Pancreas (tissue), 10 donors: Measurements from ENCODE around the gene IFITM5. TPM values are rescaled to one million over a fixed set of nuclear protein-coding genes. Genes with fewer than 3 reads are reported as not detected.
"Not testable (repeated sequence)": the region's sequence is repeated elsewhere in the genome, so short reads cannot be mapped to it uniquely, and the experiment has no call there.

Experiments
- ATAC-seq, 4 donors: fragments of 200-7000 bp; cut with Tn5 transposase; one replicate each; pipeline versions ENCODE4 v1.8.0 to v1.9.1; 2020; ENCODE audit warnings: mild to moderate bottlenecking in 4 of 4, moderate library complexity in 4 of 4
- DNase-seq, 6 donors: peaks; one replicate each; pipeline ENCODE4 v3.0.0-alpha.2; 2020
- FAIRE-seq: peaks from 2 replicates; lab custom pipeline; 2012; peaks lifted over from hg19 to GRCh38; lab: Jason Lieb, UNC
- H3K27ac ChIP-seq, 4 donors: fragments of 200-600 bp; sonication (generic); 1 replicate in 3 of 4; 2 replicates in 1 of 4; pipeline versions ENCODE4 v1.5.0 to v1.8.0; 2020
- H3K27me3 ChIP-seq, 4 donors: fragments of 200-600 bp; one replicate each; pipeline ENCODE4 v1.8.0; 2021
- H3K36me3 ChIP-seq, 3 donors: fragments of 200-600 bp; sonication (generic) in 1 of 3; one replicate each; pipeline versions ENCODE4 v1.5.0 to v1.8.0; 2020 to 2021
- H3K4me1 ChIP-seq, 3 donors: fragments of 200-600 bp; one replicate each; pipeline ENCODE4 v1.8.0; 2021
- H3K4me3 ChIP-seq, 4 donors: fragments of 200-600 bp; sonication (generic) in 2 of 4; one replicate each; pipeline versions ENCODE4 v1.5.0 to v1.8.0; 2020 to 2021
- H3K9me3 ChIP-seq, 4 donors: fragments of 200-600 bp; one replicate each; pipeline ENCODE4 v1.8.0; 2021
- WGBS, 2 donors: extraction: QIAGEN DNeasy Blood & Tissue Kit; methylation state at CpG; one replicate each; pipeline ENCODE4 v1.1.7; 2013; 5-methylcytosine and 5-hydroxymethylcytosine counted together
- intact Hi-C, 3 donors: fragments of 100-400 bp; cut with DNase I; formaldehyde crosslinking; loops; one replicate each; pipeline versions ENCODE4 v1.11.1 to v1.14.2; 2022
- polyA plus RNA-seq, 2 donors: library from polyadenylated mRNA; stranded (reverse); fragments of 200-250 nt; gene quantifications; one replicate each; pipeline ENCODE4 v1.2.3, GENCODE V29; 2013
- total RNA-seq, 6 donors: library from RNA; stranded (reverse); fragmentation: NEBNext Ultra II Directional in 4 of 6; extraction: Animal tissue kit (Norgen Biotek cat#: 25700) in 4 of 6; gene quantifications; one replicate each; pipeline versions ENCODE4 v1.2.1 to v1.2.4, GENCODE V29; 2021 to 2023
- TF ChIP-seq, protein P1 (sequence below), 4 donors: fragments of 200-600 bp; sonication (generic) in 3 of 4; IDR thresholded peaks; one replicate each; pipeline versions ENCODE4 v1.5.0 to v1.8.0; 2021; ENCODE audit warnings: antibody characterized with exemption in 4 of 4
- donor health status: healthy with polysubstance abuse.
- donor health status: DM: no; HTN: no; CAD: no; lungs with moderate emphysema.
- donor health status: DM: no; HTN: no; CAD: no.
- donor health status: control.
- donor health status: control.
- donor health status: Bipolar disorder and iron deficiency.
- donor health status: DM: yes; HTN: yes; CAD: no.
- donor health status: DM: no; HTN: no; CAD: no.
- donor health status: DM: no; HTN: no; CAD: no.
- donor health status: DM: yes; HTN: yes; CAD: no.

IFITM5 gene
- total and polyA plus RNA-seq, 8 donors, result 0.56 to 1.2 TPM; not detected in 6

DNA sequence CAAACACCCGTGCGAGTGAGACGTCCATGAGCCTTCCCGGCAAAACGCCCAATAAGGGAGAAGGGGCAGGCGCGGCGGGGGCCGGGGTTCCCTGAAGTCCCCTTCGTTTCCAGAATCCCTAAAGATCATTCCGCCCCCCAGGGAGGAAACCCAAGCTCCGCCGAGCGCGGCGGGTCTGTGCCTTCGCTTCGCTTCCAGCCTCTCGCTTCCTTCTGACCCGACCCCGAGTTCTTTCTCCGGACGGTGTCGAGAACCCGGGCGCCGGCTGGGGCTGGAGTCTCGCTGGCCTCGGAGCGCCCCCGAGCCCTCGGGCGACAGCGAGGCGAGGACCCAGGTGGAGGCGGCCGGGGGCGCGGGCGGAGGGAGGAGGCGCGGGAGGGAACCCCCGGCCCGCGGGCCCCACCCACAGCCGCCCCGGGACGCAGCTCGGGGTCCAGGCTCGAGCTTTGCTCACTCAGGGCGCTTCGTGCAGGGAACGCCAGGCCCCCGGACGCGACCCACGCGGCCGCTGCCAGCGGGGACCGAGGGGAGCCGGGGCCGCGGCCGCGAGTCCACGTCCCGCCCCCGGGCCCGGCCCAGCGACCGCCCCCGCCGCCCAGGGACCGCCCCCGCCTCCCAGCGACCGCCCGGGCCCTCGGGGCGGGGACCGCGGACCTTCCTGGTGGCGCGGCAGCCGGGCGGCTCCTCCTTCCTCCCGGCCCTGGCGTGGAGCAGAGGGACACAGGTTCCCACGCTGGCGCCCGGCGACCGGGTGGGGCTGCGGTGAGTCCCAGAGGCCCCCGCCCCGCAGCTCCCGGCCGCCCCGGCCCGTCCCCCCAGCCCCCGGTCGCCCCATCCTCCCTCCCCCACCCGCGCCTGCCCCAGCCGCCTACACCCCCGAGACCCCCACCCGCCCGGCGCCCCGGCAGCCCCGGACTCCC lies 10.6 kb downstream of the IFITM5 start, which contains the start of gene PGGHG:
Gene PGGHG, plus strand, starts transcription at position 649 of the 920 bp plus-strand sequence. CDS start 691 bp downstream, outside the sequence.
- peak within 1 kb of the TSS; percentile 36 to 91 (median 62) for H3K4me3 ChIP-seq
- DNase-seq (peak; percentile 69 to 92 (median 88)), FAIRE-seq (no peak), ATAC-seq (peak; percentile 62 to 81 (median 80))
- H3K36me3 ChIP-seq, result peaks cover 0 to 20% (median 0%) of the 10 kb centered on the region in 3 donors
- intact Hi-C loops, result no loop called here
- H3K27ac ChIP-seq, result peak within 1 kb of the TSS; percentile 80 to 93 (median 88)
- peaks cover 0 to 4% (median 0%) of the 10 kb centered on the region in 4 donors for H3K27me3 ChIP-seq
- 0 to 1% methylated on average over 43 to 111 of the region's 112 CpGs for WGBS, 2 donors
- peaks cover 0 to 6% (median 0%) of the 10 kb centered on the region in 3 donors for H3K4me1 ChIP-seq
- no peaks in the 10 kb centered on the region for H3K9me3 ChIP-seq
- TF ChIP-seq, protein P1, sequence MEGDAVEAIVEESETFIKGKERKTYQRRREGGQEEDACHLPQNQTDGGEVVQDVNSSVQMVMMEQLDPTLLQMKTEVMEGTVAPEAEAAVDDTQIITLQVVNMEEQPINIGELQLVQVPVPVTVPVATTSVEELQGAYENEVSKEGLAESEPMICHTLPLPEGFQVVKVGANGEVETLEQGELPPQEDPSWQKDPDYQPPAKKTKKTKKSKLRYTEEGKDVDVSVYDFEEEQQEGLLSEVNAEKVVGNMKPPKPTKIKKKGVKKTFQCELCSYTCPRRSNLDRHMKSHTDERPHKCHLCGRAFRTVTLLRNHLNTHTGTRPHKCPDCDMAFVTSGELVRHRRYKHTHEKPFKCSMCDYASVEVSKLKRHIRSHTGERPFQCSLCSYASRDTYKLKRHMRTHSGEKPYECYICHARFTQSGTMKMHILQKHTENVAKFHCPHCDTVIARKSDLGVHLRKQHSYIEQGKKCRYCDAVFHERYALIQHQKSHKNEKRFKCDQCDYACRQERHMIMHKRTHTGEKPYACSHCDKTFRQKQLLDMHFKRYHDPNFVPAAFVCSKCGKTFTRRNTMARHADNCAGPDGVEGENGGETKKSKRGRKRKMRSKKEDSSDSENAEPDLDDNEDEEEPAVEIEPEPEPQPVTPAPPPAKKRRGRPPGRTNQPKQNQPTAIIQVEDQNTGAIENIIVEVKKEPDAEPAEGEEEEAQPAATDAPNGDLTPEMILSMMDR (IDR thresholded peaks at IDR 0.05), result no peak

DNA sequence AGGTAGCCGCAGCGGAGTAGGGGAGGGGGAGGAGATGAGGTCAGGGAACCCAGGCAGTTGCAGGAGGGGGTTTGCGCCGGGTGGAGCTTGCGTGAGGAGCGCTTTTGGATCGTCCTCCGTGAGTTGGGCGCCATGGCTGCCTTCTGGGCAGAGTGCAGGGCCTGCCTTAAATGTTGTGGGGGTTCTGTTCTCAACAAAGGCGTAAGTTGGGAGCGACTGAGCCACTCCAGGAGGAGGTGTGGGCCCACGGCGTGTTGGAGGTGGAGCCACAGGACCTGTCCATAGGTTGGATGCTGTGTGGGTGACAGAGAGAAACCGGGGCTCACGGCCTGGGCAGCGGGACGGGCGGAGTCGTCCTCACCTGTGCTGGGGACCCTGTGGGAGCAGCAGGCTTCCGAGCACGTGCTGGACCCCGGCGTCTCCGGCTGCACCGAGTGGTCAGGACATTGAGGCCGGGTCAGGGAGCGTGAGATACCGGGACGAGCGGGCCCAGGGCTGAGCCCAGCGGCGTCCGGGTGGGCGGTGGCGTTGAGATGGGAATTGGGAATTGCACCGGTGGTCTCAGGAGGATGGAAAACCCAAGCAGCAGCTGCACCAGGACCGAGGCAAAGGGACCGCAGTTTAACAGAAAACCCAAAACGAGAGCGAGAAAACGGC lies 11.4 kb downstream of the IFITM5 start:
- intact Hi-C loops, result no loop called here
- H3K4me3 ChIP-seq, result peak overlapping the region; percentile 36 to 91 (median 62)
- peaks cover 0 to 6% (median 0%) of the 10 kb centered on the region in 3 donors for H3K4me1 ChIP-seq
- peak overlapping the region; percentile 80 to 93 (median 88) for H3K27ac ChIP-seq
- FAIRE-seq (no peak), ATAC-seq (peak; percentile 27 to 52 (median 43)), DNase-seq (peak in 4 of 6 donors; percentile 30 to 85 (median 64))
- peaks cover 0 to 4% (median 0%) of the 10 kb centered on the region in 4 donors for H3K27me3 ChIP-seq
- TF ChIP-seq, protein P1 (IDR thresholded peaks at IDR 0.05), result no peak
- peaks cover 0 to 12% (median 0%) of the 10 kb centered on the region in 3 donors for H3K36me3 ChIP-seq
- no peaks in the 10 kb centered on the region for H3K9me3 ChIP-seq
- 17 to 20% methylated on average over 40 to 41 of the region's 41 CpGs for whole genome bisulfite sequencing, 2 donors

DNA sequence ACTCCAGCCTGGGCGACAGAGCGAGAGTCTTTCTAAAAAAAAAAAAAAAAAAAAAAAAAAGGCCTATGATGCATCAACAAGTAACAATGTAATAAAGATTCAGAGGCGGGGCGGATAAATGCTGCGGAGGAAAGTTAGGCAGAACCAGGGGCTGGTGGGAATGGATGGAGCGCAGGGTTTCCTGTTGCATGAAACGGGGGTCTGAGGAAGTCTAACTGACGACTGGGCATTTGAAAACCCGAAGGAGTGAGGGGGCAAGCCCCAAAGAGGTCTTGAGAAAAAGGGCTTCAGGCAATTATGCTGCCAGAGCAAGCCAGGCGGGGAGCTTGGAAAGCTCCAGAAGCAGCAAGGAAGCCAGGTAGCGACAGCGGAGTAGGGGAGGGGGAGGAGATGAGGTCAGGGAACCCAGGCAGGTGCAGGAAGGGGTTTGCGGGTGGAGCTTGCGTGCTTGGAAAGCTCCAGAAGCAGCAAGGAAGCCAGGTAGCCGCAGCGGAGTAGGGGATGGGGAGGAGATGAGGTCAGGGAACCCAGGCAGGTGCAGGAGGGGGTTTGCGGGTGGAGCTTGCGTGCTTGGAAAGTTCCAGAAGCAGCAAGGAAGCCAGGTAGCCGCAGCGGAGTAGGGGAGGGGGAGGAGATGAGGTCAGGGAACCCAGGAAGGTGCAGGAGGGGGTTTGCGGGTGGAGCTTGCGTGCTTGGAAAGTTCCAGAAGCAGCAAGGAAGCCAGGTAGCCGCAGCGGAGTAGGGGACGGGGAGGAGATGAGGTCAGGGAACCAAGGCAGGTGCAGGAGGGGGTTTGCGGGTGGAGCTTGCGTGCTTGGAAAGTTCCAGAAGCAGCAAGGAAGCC lies 12.1 kb downstream of the IFITM5 start:
- H3K4me3 ChIP-seq, result peak overlapping the region in 1 of 4 donors; percentile 91
- H3K36me3 ChIP-seq, intact Hi-C loops, H3K9me3 ChIP-seq, H3K4me1 ChIP-seq, FAIRE-seq: not testable (repeated sequence)
- DNase-seq (peak; percentile 39 to 95 (median 84)), ATAC-seq (peak in 3 of 4 donors; percentile 4 to 12 (median 6))
- WGBS, 2 donors, result 50 to 58% methylated on average over 26 to 27 of the region's 27 CpGs
- H3K27ac ChIP-seq, result peak overlapping the region; percentile 80 to 93 (median 88)
- H3K27me3 ChIP-seq, result peaks cover 0 to 11% (median under 1%) of the 10 kb centered on the region in 4 donors

DNA sequence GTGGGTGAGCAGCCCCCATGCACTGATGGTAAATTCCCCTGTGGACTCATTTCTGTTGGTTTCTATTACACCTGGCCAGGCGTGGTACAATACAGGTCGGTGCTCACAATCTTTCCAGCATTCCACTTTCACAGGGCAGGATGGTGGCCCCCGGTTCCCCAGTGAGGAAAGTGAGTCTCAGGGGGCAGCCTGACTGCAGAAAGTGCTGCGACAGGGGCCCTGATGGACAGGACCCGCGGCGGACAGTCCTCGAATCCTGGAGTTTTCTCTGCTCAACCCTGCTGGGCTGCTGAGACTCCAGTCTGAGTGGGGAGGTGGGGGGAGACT lies 13.5 kb downstream of the IFITM5 start:
- Histone ChIP-seq H3K9me3 (no peaks in the 10 kb centered on the region), H3K4me3 (no peak overlapping the region), H3K36me3 (no peaks in the 10 kb centered on the region), H3K27ac (no peak overlapping the region), H3K27me3 (peaks cover 0 to 25% (median 10%) of the 10 kb centered on the region in 4 donors), H3K4me1 (peaks cover 0 to 5% (median 0%) of the 10 kb centered on the region in 3 donors)
- intact Hi-C loops, result no loop called here
- WGBS, 2 donors, result 82 to 86% methylated on average over 8 of the region's 8 CpGs
- TF ChIP-seq, protein P1 (IDR thresholded peaks at IDR 0.05), result no peak
- ATAC-seq (no peak), FAIRE-seq (no peak), DNase-seq (peak; percentile 5 to 47 (median 23))
